ENCODE data around the gene CFL2. TPM values are rescaled to one million over a fixed set of nuclear protein-coding genes. Genes with fewer than 3 reads are reported as not detected.

Gene CFL2
- total RNA-seq, 4 donors from 2014 or later, result 229 to 307 (median 268) TPM

DNA sequence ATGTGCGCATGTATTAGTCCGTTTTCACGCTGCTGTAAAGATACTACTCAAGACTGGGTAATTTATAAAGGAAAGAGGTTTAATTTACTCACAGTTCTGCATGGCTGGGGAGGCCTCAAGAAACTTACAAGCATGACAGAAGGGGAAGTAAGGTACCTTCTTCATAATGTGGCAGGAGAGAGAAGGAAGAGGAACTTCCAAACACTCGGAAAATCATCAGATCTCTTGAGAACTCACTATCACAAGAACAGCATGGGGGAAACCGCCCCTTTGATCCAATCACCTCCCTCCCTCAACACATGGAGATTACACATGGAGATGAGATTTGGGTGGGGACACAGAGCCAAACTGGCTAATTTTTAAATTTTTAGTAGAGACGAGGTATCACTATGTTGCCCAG, 42.7 kb downstream of the CFL2 start:
- no peak overlapping the region for H3K4me3 ChIP-seq

DNA sequence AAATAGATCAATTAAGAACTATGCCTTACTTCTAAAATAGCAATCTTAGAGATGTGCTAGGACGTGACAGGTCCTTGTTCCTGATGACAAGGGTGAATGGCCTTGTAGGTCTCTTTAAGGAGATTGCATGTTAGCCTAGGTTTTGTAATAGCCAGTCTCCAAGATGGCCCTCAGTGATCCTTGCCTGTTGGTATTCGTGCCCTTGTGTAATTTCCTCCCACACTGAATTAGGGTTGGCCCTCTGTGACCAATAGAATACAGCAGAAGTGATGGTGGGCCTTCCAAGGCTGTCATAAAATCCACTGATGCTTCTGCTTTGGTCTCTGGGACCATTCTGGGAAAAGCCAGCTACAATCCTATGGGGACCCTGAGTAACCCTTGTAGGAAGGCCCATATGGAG, 46.3 kb downstream of the CFL2 start:
- ATAC-seq, result no peak
- 69 to 79% methylated on average over 2 of the region's 2 CpGs for WGBS, 2 donors (ENCODE audit: low coverage in 1 of 2)
- TF ChIP-seq, protein P1, sequence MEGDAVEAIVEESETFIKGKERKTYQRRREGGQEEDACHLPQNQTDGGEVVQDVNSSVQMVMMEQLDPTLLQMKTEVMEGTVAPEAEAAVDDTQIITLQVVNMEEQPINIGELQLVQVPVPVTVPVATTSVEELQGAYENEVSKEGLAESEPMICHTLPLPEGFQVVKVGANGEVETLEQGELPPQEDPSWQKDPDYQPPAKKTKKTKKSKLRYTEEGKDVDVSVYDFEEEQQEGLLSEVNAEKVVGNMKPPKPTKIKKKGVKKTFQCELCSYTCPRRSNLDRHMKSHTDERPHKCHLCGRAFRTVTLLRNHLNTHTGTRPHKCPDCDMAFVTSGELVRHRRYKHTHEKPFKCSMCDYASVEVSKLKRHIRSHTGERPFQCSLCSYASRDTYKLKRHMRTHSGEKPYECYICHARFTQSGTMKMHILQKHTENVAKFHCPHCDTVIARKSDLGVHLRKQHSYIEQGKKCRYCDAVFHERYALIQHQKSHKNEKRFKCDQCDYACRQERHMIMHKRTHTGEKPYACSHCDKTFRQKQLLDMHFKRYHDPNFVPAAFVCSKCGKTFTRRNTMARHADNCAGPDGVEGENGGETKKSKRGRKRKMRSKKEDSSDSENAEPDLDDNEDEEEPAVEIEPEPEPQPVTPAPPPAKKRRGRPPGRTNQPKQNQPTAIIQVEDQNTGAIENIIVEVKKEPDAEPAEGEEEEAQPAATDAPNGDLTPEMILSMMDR (IDR thresholded peaks at IDR 0.05), result no peak
- TF ChIP-seq POLR2A (IDR thresholded peaks at IDR 0.05), result no peak
- TF ChIP-seq POLR2AphosphoS5 (IDR thresholded peaks at IDR 0.05), result no peak
- no peak for TF ChIP-seq EP300 (IDR thresholded peaks at IDR 0.05)
- Histone ChIP-seq H3K4me1 (no peaks in the 10 kb centered on the region), H3K4me3 (no peak overlapping the region), H3K36me3 (no peaks in the 10 kb centered on the region), H3K27ac (no peak overlapping the region), H3K9me3 (no peaks in the 10 kb centered on the region), H3K27me3 (no peaks in the 10 kb centered on the region)

More for the DNA sequence above, 42.7 kb downstream of the CFL2 start:
- WGBS, 2 donors (ENCODE audit: low coverage in 1 of 2), result 40 to 55% methylated on average over 3 of the region's 6 CpGs
- TF ChIP-seq EP300 (IDR thresholded peaks at IDR 0.05), result no peak
- TF ChIP-seq POLR2AphosphoS5 (IDR thresholded peaks at IDR 0.05), result no peak
- TF ChIP-seq, protein P1 (IDR thresholded peaks at IDR 0.05), result no peak
- no peaks in the 10 kb centered on the region for H3K36me3 ChIP-seq
- H3K27ac ChIP-seq, result no peak overlapping the region
- H3K27me3 ChIP-seq, result no peaks in the 10 kb centered on the region
- no peak for ATAC-seq
- H3K4me1 ChIP-seq, result no peaks in the 10 kb centered on the region
- H3K9me3 ChIP-seq, result no peaks in the 10 kb centered on the region

DNA sequence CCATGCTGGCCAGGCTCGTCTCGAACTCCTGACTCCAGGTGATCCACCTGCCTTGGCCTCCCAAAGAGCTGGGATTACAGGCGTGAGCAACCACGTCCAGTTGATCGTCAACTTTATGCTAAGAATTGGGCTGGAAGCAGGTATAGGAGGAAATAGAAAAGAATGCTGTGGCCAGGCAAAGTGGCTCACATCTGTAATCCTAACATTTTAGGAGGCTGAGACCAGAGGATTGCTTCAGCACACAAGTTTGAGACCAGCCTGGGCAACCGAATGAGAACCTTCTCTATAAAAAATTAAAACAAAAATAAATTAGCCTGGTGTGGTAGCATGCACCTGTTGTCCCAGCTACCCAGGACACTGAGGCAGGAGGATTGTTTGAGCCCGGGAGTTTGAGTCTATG, 47.4 kb downstream of the CFL2 start:
- WGBS, 2 donors (ENCODE audit: low coverage in 1 of 2), result 83 to 88% methylated on average over 1 to 2 of the region's 7 CpGs
- no peaks in the 10 kb centered on the region for H3K36me3 ChIP-seq
- no peak overlapping the region for H3K4me3 ChIP-seq
- H3K27me3 ChIP-seq, result no peaks in the 10 kb centered on the region
- no peak for ATAC-seq
- no peaks in the 10 kb centered on the region for H3K4me1 ChIP-seq
- H3K27ac ChIP-seq, result no peak overlapping the region
- TF ChIP-seq POLR2A (IDR thresholded peaks at IDR 0.05) (no peak), EP300 (IDR thresholded peaks at IDR 0.05) (no peak), POLR2AphosphoS5 (IDR thresholded peaks at IDR 0.05) (no peak)
- TF ChIP-seq, protein P1 (IDR thresholded peaks at IDR 0.05), result no peak
- no peaks in the 10 kb centered on the region for H3K9me3 ChIP-seq

DNA sequence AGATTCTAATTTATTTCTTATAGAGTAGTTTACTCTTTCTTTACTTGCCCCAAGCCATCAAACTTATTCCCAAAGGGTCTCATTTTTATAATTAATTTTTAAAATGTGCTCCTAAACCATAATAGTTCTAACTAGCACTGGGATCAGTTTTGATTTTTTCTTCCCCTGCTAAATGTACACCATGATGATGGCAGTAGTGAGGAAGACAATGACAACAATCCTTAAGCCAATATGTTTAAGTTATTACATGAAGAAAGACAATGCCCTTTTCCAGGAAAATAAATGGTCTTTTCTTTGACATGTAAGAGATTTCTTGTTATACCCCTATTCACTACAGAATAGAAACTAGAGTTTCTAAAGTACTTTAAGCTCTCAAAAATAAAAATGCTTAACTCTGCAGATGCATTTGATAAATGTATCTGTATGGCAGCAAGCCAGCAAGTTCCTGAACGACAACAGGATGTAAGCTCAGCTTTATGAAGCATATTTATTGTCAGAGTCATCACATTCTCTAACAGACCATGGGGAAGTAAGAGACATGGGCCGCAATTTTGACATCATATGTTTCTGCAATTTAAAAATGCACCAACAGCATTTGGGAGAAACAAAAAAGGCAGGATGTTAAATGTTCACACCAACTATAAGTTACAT, 48.5 kb downstream of the CFL2 start:
- 33 to 46% methylated on average over 2 of the region's 2 CpGs for WGBS, 2 donors (ENCODE audit: low coverage in 1 of 2)
- Histone ChIP-seq H3K4me3 (no peak overlapping the region), H3K4me1 (no peaks in the 10 kb centered on the region), H3K27ac (no peak overlapping the region), H3K27me3 (no peaks in the 10 kb centered on the region), H3K9me3 (peaks cover 0 to 3% (median 0%) of the 10 kb centered on the region in 3 donors), H3K36me3 (no peaks in the 10 kb centered on the region)
- peak; percentile 66 for ATAC-seq
- TF ChIP-seq, protein P1 (IDR thresholded peaks at IDR 0.05), result no peak
- TF ChIP-seq POLR2AphosphoS5 (IDR thresholded peaks at IDR 0.05), result no peak
- no peak for TF ChIP-seq POLR2A (IDR thresholded peaks at IDR 0.05)
- TF ChIP-seq EP300 (IDR thresholded peaks at IDR 0.05), result no peak

DNA sequence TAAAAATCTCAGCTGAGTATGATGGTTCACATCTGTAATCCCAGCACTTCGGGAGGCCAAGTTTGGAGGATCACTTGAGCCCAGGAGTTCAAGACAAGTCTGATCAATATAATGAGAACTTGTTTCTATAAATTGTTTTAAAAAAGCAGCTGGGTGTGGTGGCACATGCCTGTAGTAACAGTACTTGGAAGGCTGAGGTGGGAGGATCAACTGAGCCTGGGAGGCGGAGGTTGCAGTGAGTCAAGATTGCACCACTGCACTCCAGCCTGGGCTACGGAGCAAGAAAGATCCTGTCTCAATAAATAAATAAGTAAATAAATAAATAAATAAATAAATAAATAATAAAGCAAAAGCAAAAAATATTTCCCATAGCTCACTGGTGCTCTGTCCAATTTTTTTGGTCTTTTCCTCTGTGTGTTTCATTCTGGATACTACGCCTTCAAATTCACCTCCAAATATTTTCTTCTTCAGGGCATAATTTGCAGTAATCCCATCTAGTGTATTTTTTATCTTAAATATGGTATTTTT, 51.8 kb downstream of the CFL2 start:
- H3K9me3 ChIP-seq, result peaks cover 0 to 9% (median 0%) of the 10 kb centered on the region in 3 donors
- no peaks in the 10 kb centered on the region for H3K36me3 ChIP-seq
- H3K4me3 ChIP-seq, result no peak overlapping the region
- H3K27me3 ChIP-seq, result no peaks in the 10 kb centered on the region
- 83 to 100% methylated on average over 3 to 4 of the region's 4 CpGs for WGBS, 2 donors (ENCODE audit: low coverage in 1 of 2)
- no peak overlapping the region for H3K27ac ChIP-seq
- TF ChIP-seq, protein P1 (IDR thresholded peaks at IDR 0.05), result no peak
- TF ChIP-seq POLR2A (IDR thresholded peaks at IDR 0.05) (no peak), EP300 (IDR thresholded peaks at IDR 0.05) (no peak), POLR2AphosphoS5 (IDR thresholded peaks at IDR 0.05) (no peak)
- no peaks in the 10 kb centered on the region for H3K4me1 ChIP-seq
- ATAC-seq, result no peak

All from gastroesophageal sphincter (tissue), 4 donors.